ENCODE results near the gene KDM4B.

KDM4B gene

GRCh38 chr19:5122671-5123409, 153.9 kb downstream of the KDM4B start:
- DNase-seq (ENCODE audit: low spot score): no peak

- no peak for DNase-seq (ENCODE audit: low spot score)
These were observed 154.7 kb downstream of the KDM4B start for GRCh38 chr19:5123646-5124045.

- no peak for DNase-seq (ENCODE audit: low spot score)
These were observed 155.4 kb downstream of the KDM4B start for GRCh38 chr19:5124111-5124855.

GRCh38 chr19:5125376-5125775, 156.5 kb downstream of the KDM4B start:
- DNase-seq (ENCODE audit: low spot score): no peak

- no peak for DNase-seq (ENCODE audit: low spot score)
These were observed 157.0 kb downstream of the KDM4B start for GRCh38 chr19:5125797-5126497.

- no peak for DNase-seq (ENCODE audit: low spot score)
These were observed 157.7 kb downstream of the KDM4B start for GRCh38 chr19:5126498-5127223.

GRCh38 chr19:5127717-5128116, 158.8 kb downstream of the KDM4B start:
- DNase-seq (ENCODE audit: low spot score): no peak

- DNase-seq (ENCODE audit: low spot score): peak; percentile 23
These were observed 159.5 kb downstream of the KDM4B start for GRCh38 chr19:5128251-5128935.

GRCh38 chr19:5128936-5129389, 160.1 kb downstream of the KDM4B start:
- DNase-seq (ENCODE audit: low spot score): no peak

GRCh38 chr19:5129691-5130090, 160.8 kb downstream of the KDM4B start:
- DNase-seq (ENCODE audit: low spot score): no peak

- DNase-seq (ENCODE audit: low spot score): no peak
These were observed 161.6 kb downstream of the KDM4B start for GRCh38 chr19:5130371-5131030.

- DNase-seq (ENCODE audit: low spot score): no peak
These were observed 162.2 kb downstream of the KDM4B start for GRCh38 chr19:5131031-5131505.

GRCh38 chr19:5131506-5132205, 162.7 kb downstream of the KDM4B start:
- DNase-seq (ENCODE audit: low spot score): no peak

GRCh38 chr19:5132206-5132560, 163.3 kb downstream of the KDM4B start:
- no peak for DNase-seq (ENCODE audit: low spot score)

- no peak for DNase-seq (ENCODE audit: low spot score)
These were observed 164.1 kb downstream of the KDM4B start for GRCh38 chr19:5132698-5133651.

GRCh38 chr19:5133986-5134595, 165.2 kb downstream of the KDM4B start:
- no peak for DNase-seq (ENCODE audit: low spot score)

- DNase-seq (ENCODE audit: low spot score): no peak
These were observed 165.8 kb downstream of the KDM4B start for GRCh38 chr19:5134691-5135090.

- DNase-seq (ENCODE audit: low spot score): no peak
These were observed 167.4 kb downstream of the KDM4B start for GRCh38 chr19:5136073-5136855.

Data from kidney capillary endothelial cell (primary cell).